NCI-H748 (cell line): ENCODE measurements around the gene CLSTN2.
"Not testable (repeated sequence)": the region's sequence is repeated elsewhere in the genome, so short reads cannot be mapped to it uniquely, and the experiment has no call there.

Experiments used
- DNase-seq: peaks from one replicate; lab custom pipeline; 2025; ENCODE audit not compliant: unreplicated experiment; lab: John Stamatoyannopoulos, UW

The CLSTN2 gene

GRCh38 chr3:140399871-140400270 lies 464.9 kb downstream of the CLSTN2 start:
- no peak for DNase-seq

GRCh38 chr3:140403079-140403478 lies 468.1 kb downstream of the CLSTN2 start:
- no peak for DNase-seq

GRCh38 chr3:140403608-140404007 lies 468.6 kb downstream of the CLSTN2 start:
- DNase-seq = no peak

GRCh38 chr3:140406655-140407054 lies 471.7 kb downstream of the CLSTN2 start:
- no peak for DNase-seq

- DNase-seq = no peak
Observed at GRCh38 chr3:140408252-140408651, 473.3 kb downstream of the CLSTN2 start.

GRCh38 chr3:140416666-140417065 lies 481.7 kb downstream of the CLSTN2 start:
- DNase-seq = no peak

GRCh38 chr3:140420621-140421357 lies 485.8 kb downstream of the CLSTN2 start:
- no peak for DNase-seq

GRCh38 chr3:140421884-140422283 lies 486.9 kb downstream of the CLSTN2 start:
- no peak for DNase-seq

GRCh38 chr3:140423146-140423545 lies 488.2 kb downstream of the CLSTN2 start:
- DNase-seq = no peak

GRCh38 chr3:140423574-140423973 lies 488.6 kb downstream of the CLSTN2 start:
- DNase-seq = not testable (repeated sequence)

- no peak for DNase-seq
Observed at GRCh38 chr3:140424211-140424610, 489.2 kb downstream of the CLSTN2 start.

- no peak for DNase-seq
Observed at GRCh38 chr3:140424726-140425125, 489.7 kb downstream of the CLSTN2 start.

GRCh38 chr3:140427786-140428185 lies 492.8 kb downstream of the CLSTN2 start:
- no peak for DNase-seq

- DNase-seq = no peak
Observed at GRCh38 chr3:140428380-140428779, 493.4 kb downstream of the CLSTN2 start.

GRCh38 chr3:140429791-140430190 lies 494.8 kb downstream of the CLSTN2 start:
- DNase-seq = no peak

GRCh38 chr3:140430494-140430893 lies 495.5 kb downstream of the CLSTN2 start:
- no peak for DNase-seq

- DNase-seq = no peak
Observed at GRCh38 chr3:140432229-140432669, 497.3 kb downstream of the CLSTN2 start.

GRCh38 chr3:140433431-140433830 lies 498.4 kb downstream of the CLSTN2 start:
- no peak for DNase-seq

GRCh38 chr3:140434261-140434905 lies 499.4 kb downstream of the CLSTN2 start:
- DNase-seq = no peak

GRCh38 chr3:140436421-140436820 lies 501.4 kb downstream of the CLSTN2 start:
- DNase-seq = no peak

- DNase-seq = no peak
Observed at GRCh38 chr3:140438736-140439470, 503.9 kb downstream of the CLSTN2 start.

GRCh38 chr3:140439527-140439926 lies 504.5 kb downstream of the CLSTN2 start:
- no peak for DNase-seq
